G401 (cell line): ENCODE results near the gene TOR1AIP1. TPM values are rescaled to one million over a fixed set of nuclear protein-coding genes. Genes with fewer than 3 reads are reported as not detected.

ENCODE experiments used
- DNase-seq: peaks from one replicate; pipeline ENCODE4 v3.0.0-alpha.2; 2015; ENCODE audit warnings: low spot score
- in situ Hi-C: cut with HindIII; loops from 2 replicates; pipeline ENCODE4 v1.10.0; 2016; ENCODE audit warnings: low sequenced_read_pairs, mixed read lengths
- total RNA-seq: library from RNA; depleted of rRNA; stranded (reverse); fragments of >200 nt; shearing (Covaris generic); gene quantifications from 2 replicates; pipeline ENCODE4 v1.2.3, GENCODE V29; 2014; rRNA removed

The TOR1AIP1 gene
- total RNA-seq, 1 experiment from 2014 or later: 42.6 TPM

GRCh38 chr1:179968284-179968993, 86.4 kb downstream of the TOR1AIP1 start:
- no peak for DNase-seq
- in situ Hi-C loops: no loop called here

DNA sequence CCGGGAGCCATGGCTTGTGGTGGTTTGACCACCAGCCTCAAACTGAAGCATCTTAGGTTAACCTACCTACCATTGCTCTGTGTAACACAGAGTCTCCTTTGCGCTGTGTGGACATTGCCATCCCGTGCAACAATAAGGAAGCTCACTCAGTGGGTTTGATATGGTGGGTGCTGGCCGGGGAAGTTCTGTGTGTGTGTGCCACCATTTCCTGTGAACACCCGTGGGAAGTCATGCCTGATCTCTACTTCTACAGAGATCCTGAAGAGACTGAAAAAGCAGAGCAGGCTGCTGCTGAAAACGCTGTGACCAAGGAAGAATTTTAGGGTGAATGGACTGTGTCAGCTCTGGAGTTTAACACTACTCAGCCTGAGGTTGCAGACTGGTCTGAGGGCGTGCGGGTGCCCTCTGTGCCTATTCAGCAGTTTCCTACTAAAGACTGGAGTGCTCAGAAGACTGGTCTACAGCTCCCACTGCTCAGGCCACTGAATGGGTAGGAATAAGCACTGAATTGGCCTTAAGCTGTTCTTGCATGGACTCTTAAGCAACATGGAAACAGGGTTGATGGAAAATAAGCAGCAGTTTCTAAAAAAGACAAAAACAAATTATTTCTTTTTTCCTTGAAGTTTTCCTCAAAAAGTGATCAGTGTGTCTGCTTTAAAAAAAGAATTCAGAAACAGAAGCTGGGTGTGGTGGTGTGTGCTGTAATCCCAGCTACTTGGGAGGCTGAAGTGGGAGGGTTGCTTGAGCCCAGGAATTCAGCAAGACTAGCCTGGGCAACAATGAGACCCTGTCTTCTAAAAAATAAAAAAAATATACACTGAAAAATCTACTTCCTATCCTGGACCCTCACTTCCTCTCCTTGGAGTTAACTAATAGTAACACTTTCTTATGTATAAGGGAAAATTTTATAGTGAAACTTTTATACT, 87.2 kb downstream of the TOR1AIP1 start:
- in situ Hi-C loops: no loop called here

More for the DNA sequence above, 87.2 kb downstream of the TOR1AIP1 start:
- DNase-seq: no peak

Other genes starting within 250 kb of the TOR1AIP1 start
- not detected in 2 replicates for gene FAM163A, start 139.0 kb upstream of the TOR1AIP1 start, total RNA-seq
- gene TOR1AIP2, start 4.5 kb upstream of the TOR1AIP1 start, total RNA-seq: 20.4 and 27.9 TPM in 2 replicates
- gene CEP350, start 72.5 kb downstream of the TOR1AIP1 start, total RNA-seq: 37.1 and 64.9 TPM in 2 replicates